K562 (cell line): ENCODE data around the gene ZBTB44. TPM values are rescaled to one million over a fixed set of nuclear protein-coding genes. Genes with fewer than 3 reads are reported as not detected.

ENCODE experiments used
- ILF3 ChIP-seq: fragments of 450-650 bp; IDR thresholded peaks from 2 replicates; pipeline ENCODE4 v1.6.1; 2018; ENCODE audit warnings: antibody characterized with exemption, mild to moderate bottlenecking, moderate library complexity, borderline replicate concordance
- NFRKB ChIP-seq: fragments of 450-650 bp; IDR thresholded peaks from 2 replicates; pipeline ENCODE4 v1.6.1; 2016; ENCODE audit warnings: low read depth
- polyA plus RNA-seq, 8 experiments: library from polyadenylated mRNA; depleted of rRNA in 4 of 8; stranded (reverse) in 5 of 8; unstranded in 3 of 8; fragments of >200 nt; fragmentation: Nextera tagmentation in 2 of 8; fragmentation: Illumina TruSeq in 1 of 8; extraction: Ambion mirVana in 2 of 8; extraction: Trizol in 1 of 8; gene quantifications; 2 replicates each; pipeline versions ENCODE4 v1.2.1 to v1.2.3, GENCODE V29; 2011 to 2014; ENCODE audit warnings: inconsistent platforms in 1 of 8, missing spikeins in 1 of 8
- total RNA-seq, 7 experiments: library from RNA; depleted of rRNA in 6 of 7; stranded (reverse); fragments of >200 nt in 6 of 7; fragmentation: Illumina TruSeq in 2 of 7; extraction: Trizol in 2 of 7; gene quantifications; 2 replicates each; pipeline versions ENCODE4 v1.2.1 to v1.2.3, GENCODE V29; 2011 to 2021; ENCODE audit warnings: low replicate concordance in 1 of 7
- TF ChIP-seq, protein P1 (sequence below): fragments of 450-650 bp; IDR thresholded peaks from 2 replicates; pipeline ENCODE4 v1.6.1; 2016; ENCODE audit warnings: mild to moderate bottlenecking, moderate library complexity

The ZBTB44 gene
- total and polyA plus RNA-seq, 9 of the 15 experiments (the other 6 are each of a cell fraction or from before 2014, with no cell fraction given) = 4.7 to 27.1 (median 17.3) TPM

DNA sequence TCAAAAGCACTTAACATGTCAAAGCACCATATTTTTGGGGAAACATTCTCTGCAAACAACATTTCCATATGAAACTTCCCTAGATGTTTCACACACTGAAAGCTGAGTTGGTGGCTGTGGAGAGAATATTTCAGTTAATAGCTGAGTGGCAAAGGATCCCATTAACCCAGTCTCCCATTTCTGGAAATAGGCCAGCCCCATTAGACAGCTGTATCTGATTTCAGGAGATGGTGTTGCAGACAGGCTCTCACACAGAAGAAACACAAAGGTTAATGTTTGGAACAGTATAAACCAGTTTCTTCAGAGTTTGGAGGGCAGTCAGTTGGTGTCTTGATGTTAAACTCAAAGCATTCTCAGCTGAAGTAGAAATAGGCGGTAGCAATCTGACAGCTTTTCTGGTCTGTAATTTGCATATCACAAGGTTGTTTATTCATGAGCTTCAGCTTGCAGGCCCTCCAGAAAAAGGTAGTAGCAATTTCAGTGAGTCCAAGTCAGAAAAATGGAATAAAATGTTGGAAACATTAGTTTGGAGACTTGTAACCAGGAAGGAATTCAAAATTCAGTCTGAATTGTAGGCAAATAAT, 15.5 kb upstream of the ZBTB44 start (continued):
- TF ChIP-seq, protein P1, sequence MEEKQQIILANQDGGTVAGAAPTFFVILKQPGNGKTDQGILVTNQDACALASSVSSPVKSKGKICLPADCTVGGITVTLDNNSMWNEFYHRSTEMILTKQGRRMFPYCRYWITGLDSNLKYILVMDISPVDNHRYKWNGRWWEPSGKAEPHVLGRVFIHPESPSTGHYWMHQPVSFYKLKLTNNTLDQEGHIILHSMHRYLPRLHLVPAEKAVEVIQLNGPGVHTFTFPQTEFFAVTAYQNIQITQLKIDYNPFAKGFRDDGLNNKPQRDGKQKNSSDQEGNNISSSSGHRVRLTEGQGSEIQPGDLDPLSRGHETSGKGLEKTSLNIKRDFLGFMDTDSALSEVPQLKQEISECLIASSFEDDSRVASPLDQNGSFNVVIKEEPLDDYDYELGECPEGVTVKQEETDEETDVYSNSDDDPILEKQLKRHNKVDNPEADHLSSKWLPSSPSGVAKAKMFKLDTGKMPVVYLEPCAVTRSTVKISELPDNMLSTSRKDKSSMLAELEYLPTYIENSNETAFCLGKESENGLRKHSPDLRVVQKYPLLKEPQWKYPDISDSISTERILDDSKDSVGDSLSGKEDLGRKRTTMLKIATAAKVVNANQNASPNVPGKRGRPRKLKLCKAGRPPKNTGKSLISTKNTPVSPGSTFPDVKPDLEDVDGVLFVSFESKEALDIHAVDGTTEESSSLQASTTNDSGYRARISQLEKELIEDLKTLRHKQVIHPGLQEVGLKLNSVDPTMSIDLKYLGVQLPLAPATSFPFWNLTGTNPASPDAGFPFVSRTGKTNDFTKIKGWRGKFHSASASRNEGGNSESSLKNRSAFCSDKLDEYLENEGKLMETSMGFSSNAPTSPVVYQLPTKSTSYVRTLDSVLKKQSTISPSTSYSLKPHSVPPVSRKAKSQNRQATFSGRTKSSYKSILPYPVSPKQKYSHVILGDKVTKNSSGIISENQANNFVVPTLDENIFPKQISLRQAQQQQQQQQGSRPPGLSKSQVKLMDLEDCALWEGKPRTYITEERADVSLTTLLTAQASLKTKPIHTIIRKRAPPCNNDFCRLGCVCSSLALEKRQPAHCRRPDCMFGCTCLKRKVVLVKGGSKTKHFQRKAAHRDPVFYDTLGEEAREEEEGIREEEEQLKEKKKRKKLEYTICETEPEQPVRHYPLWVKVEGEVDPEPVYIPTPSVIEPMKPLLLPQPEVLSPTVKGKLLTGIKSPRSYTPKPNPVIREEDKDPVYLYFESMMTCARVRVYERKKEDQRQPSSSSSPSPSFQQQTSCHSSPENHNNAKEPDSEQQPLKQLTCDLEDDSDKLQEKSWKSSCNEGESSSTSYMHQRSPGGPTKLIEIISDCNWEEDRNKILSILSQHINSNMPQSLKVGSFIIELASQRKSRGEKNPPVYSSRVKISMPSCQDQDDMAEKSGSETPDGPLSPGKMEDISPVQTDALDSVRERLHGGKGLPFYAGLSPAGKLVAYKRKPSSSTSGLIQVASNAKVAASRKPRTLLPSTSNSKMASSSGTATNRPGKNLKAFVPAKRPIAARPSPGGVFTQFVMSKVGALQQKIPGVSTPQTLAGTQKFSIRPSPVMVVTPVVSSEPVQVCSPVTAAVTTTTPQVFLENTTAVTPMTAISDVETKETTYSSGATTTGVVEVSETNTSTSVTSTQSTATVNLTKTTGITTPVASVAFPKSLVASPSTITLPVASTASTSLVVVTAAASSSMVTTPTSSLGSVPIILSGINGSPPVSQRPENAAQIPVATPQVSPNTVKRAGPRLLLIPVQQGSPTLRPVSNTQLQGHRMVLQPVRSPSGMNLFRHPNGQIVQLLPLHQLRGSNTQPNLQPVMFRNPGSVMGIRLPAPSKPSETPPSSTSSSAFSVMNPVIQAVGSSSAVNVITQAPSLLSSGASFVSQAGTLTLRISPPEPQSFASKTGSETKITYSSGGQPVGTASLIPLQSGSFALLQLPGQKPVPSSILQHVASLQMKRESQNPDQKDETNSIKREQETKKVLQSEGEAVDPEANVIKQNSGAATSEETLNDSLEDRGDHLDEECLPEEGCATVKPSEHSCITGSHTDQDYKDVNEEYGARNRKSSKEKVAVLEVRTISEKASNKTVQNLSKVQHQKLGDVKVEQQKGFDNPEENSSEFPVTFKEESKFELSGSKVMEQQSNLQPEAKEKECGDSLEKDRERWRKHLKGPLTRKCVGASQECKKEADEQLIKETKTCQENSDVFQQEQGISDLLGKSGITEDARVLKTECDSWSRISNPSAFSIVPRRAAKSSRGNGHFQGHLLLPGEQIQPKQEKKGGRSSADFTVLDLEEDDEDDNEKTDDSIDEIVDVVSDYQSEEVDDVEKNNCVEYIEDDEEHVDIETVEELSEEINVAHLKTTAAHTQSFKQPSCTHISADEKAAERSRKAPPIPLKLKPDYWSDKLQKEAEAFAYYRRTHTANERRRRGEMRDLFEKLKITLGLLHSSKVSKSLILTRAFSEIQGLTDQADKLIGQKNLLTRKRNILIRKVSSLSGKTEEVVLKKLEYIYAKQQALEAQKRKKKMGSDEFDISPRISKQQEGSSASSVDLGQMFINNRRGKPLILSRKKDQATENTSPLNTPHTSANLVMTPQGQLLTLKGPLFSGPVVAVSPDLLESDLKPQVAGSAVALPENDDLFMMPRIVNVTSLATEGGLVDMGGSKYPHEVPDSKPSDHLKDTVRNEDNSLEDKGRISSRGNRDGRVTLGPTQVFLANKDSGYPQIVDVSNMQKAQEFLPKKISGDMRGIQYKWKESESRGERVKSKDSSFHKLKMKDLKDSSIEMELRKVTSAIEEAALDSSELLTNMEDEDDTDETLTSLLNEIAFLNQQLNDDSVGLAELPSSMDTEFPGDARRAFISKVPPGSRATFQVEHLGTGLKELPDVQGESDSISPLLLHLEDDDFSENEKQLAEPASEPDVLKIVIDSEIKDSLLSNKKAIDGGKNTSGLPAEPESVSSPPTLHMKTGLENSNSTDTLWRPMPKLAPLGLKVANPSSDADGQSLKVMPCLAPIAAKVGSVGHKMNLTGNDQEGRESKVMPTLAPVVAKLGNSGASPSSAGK = no peak
- TF ChIP-seq NFRKB = no peak
- TF ChIP-seq ILF3 = no peak
